Type B pancreatic cell (in vitro differentiated cells): Measurements from ENCODE around the gene CD47. TPM values are rescaled to one million over a fixed set of nuclear protein-coding genes. Genes with fewer than 3 reads are reported as not detected.
A peak's percentile ranks its signal among the peaks of the same experiment; 100 is the strongest.

Experiments
- DNase-seq: peaks from one replicate; pipeline ENCODE4 v3.0.0; 2021; ENCODE audit warnings: mixed read lengths; ENCODE audit not compliant: unreplicated experiment; ENCODE audit errors: extremely low spot score
- H3K27ac Mint-ChIP-seq: 2 replicates; pipeline ENCODE4 v1.8.0; 2021; ENCODE audit warnings: mild to moderate bottlenecking, mixed read lengths
- H3K27me3 Mint-ChIP-seq: 2 replicates; pipeline ENCODE4 v1.8.0; 2021; ENCODE audit warnings: mixed read lengths
- H3K36me3 Mint-ChIP-seq: 2 replicates; pipeline ENCODE4 v1.8.0; 2021; ENCODE audit warnings: mixed read lengths
- H3K4me1 Mint-ChIP-seq: one replicate; pipeline ENCODE4 v1.8.0; 2021; ENCODE audit warnings: mixed read lengths; ENCODE audit not compliant: unreplicated experiment
- H3K4me3 Mint-ChIP-seq: 2 replicates; pipeline ENCODE4 v1.8.0; 2021; ENCODE audit warnings: mild to moderate bottlenecking, mixed read lengths
- H3K9me3 Mint-ChIP-seq: 2 replicates; pipeline ENCODE4 v1.8.0; 2021; ENCODE audit warnings: mixed read lengths
- total RNA-seq: library from RNA; stranded (reverse); gene quantifications from 2 replicates; pipeline ENCODE4 v1.2.1, GENCODE V29; 2021; ENCODE audit warnings: low replicate concordance
- TF ChIP-seq, protein P1 (sequence below): fragments of 200-600 bp; sonication (generic); conservative IDR thresholded peaks from 2 replicates; pipeline ENCODE4 v1.5.0; 2021; ENCODE audit warnings: antibody characterized with exemption, mild to moderate bottlenecking

The CD47 gene
- total RNA-seq, 1 donor from 2014 or later: 113 TPM

DNA sequence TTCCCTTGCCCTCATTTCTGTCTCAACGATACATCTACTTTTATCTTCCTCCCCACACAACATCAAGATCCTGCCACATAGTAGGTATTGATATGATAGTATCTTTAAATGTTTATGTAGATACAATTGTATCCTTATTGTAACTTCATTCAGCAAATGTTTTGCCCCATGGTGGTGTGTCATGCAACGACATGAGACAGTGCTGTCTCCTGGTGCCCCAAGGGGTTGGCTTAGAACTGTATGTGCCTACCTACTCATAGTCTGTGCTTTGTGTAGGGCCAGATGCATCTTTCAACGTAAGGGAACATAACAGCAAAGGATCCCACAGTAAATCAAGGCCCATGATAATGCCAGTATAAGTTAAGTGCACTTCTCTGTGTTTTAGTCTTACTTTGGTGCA lies 2.8 kb upstream of the CD47 start:
- peaks cover 7% of the 10 kb centered on the region for H3K27me3 Mint-ChIP-seq
- TF ChIP-seq, protein P1, sequence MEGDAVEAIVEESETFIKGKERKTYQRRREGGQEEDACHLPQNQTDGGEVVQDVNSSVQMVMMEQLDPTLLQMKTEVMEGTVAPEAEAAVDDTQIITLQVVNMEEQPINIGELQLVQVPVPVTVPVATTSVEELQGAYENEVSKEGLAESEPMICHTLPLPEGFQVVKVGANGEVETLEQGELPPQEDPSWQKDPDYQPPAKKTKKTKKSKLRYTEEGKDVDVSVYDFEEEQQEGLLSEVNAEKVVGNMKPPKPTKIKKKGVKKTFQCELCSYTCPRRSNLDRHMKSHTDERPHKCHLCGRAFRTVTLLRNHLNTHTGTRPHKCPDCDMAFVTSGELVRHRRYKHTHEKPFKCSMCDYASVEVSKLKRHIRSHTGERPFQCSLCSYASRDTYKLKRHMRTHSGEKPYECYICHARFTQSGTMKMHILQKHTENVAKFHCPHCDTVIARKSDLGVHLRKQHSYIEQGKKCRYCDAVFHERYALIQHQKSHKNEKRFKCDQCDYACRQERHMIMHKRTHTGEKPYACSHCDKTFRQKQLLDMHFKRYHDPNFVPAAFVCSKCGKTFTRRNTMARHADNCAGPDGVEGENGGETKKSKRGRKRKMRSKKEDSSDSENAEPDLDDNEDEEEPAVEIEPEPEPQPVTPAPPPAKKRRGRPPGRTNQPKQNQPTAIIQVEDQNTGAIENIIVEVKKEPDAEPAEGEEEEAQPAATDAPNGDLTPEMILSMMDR: no peak
- H3K4me3 Mint-ChIP-seq: peak overlapping the region; percentile 48
- H3K4me1 Mint-ChIP-seq: peaks cover 14% of the 10 kb centered on the region
- H3K27ac Mint-ChIP-seq: no peak overlapping the region
- peaks cover 4% of the 10 kb centered on the region for H3K36me3 Mint-ChIP-seq
- peaks cover 5% of the 10 kb centered on the region for H3K9me3 Mint-ChIP-seq
- no peak for DNase-seq

DNA sequence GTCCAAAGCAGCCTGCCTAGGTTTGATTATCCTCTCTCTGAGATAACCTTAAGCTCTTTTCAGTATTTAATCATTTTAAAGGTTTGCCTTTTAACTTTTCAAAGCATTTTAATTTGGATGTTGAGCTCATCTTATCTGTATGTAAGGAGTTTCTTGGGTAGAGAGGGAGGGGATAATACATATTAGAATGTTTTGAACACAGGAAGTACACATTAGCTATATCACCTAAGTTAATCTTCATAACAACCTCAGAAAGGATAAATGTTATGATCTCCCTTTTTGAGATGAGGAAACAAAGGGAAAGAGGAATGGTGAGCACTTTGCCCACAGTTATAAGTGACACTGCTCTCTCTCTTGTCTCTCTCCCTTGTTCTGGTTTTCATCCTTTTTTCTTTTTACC lies 2.2 kb upstream of the CD47 start:
- peaks cover 17% of the 10 kb centered on the region for H3K4me1 Mint-ChIP-seq

DNA sequence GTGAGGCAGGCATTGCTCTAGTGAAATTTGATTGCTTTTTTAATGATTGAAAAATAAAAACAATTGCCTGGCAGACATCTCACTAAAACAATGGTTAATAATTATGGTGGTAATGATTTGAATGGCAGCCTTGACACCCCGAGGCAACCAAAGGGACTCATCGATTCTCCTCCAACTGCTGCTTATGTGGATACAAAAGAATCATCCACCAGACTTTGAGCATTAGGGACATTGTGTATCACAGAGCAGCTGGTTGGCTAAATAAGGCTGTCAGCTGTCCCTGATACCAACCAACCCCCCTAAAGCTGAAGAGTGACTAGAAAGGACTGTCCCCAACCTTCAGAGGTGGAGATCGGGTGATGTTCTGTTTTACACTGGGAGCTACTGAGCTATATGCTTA lies 1.7 kb upstream of the CD47 start:
- TF ChIP-seq, protein P1: no peak
- DNase-seq: no peak
- peaks cover 5% of the 10 kb centered on the region for H3K9me3 Mint-ChIP-seq
- H3K27ac Mint-ChIP-seq: peak overlapping the region; percentile 83
- H3K36me3 Mint-ChIP-seq: peaks cover 4% of the 10 kb centered on the region
- peaks cover 7% of the 10 kb centered on the region for H3K27me3 Mint-ChIP-seq
- peak overlapping the region; percentile 90 for H3K4me3 Mint-ChIP-seq
- H3K4me1 Mint-ChIP-seq: peaks cover 21% of the 10 kb centered on the region

More for the DNA sequence above, 2.2 kb upstream of the CD47 start:
- Mint-ChIP-seq H3K36me3 (peaks cover 4% of the 10 kb centered on the region), H3K27ac (no peak overlapping the region), H3K27me3 (peaks cover 7% of the 10 kb centered on the region), H3K4me3 (peak overlapping the region; percentile 90), H3K9me3 (peaks cover 5% of the 10 kb centered on the region)
- DNase-seq: no peak
- TF ChIP-seq, protein P1: no peak

DNA sequence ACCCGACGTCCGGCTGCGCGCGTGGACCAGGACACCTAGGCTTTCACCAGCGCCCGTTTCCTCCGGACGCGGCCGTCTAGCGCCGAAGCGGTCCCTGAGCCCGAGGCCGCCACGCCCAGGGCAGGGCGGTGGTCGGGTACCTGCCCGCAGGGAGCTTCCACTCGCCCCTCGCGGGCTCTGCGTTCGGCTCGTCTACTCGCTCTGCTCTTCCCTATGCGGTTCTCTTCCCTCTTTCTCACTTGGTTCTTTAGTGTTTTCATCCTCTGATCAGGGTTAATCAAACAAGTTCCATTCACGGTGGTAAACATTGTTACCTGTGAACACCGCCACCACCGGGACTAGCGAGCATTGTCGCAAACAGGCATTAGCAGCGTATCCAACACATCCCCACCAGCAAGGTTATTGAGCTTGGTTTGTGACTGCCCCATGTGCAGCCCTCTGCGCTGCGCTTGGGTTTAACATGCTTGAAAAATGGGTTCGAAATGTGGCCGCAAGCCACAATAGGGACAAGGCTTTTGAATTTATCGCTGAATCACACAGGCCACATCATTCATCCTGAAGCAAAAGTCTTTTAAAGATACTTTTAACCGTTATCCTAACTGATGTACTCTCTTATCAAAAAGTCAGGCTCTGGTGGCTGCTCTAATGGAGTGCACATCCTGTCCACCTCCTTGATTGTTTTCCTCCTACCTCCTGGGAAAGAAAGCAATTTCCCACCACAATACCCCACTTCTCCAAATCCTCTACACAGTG lies 843 bp upstream of the CD47 start:
- peaks cover 17% of the 10 kb centered on the region for H3K4me1 Mint-ChIP-seq
- peak; percentile 72 for DNase-seq
- H3K36me3 Mint-ChIP-seq: peaks cover 4% of the 10 kb centered on the region
- peaks cover 7% of the 10 kb centered on the region for H3K27me3 Mint-ChIP-seq
- H3K4me3 Mint-ChIP-seq: peak overlapping the region; percentile 90
- peak overlapping the region; percentile 83 for H3K27ac Mint-ChIP-seq
- peaks cover 5% of the 10 kb centered on the region for H3K9me3 Mint-ChIP-seq
- TF ChIP-seq, protein P1: no peak

DNA sequence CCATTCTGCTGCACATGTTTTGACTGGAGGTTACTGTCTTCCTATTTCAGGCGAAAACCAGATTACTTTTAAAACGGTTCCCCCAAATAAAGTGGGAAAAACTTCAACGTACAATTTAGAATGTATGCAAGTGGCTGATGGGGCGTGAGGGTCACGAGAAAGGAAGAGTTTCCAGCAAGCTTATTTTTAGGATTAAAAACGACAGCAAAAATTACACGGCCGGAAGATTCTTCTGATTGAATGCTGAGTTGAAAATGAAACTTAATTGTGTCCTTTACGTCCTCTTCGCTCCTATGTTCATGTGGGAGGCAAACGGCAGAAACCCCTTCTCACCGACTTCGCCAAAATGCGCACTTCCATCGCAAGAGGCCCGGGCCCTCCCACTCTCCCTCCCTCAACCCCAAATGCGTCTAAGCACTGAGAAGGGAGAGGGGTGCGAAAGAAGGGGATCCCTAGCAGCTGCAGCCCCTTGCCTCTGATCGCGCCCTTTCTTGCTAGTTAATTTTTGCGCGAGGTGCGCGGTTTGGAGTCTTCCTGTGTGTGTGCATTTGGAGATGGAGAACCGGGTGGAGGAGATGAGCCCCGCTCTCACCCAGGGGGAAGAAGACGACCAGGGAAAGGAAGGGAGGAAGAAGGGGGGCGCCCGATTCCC lies 656 bp downstream of the CD47 start:
- H3K27me3 Mint-ChIP-seq: peaks cover 7% of the 10 kb centered on the region
- H3K36me3 Mint-ChIP-seq: peaks cover 4% of the 10 kb centered on the region
- H3K4me3 Mint-ChIP-seq: peak overlapping the region; percentile 97
- peak overlapping the region; percentile 87 for H3K27ac Mint-ChIP-seq
- DNase-seq: no peak
- H3K9me3 Mint-ChIP-seq: peaks cover 5% of the 10 kb centered on the region
- TF ChIP-seq, protein P1: no peak
- H3K4me1 Mint-ChIP-seq: peaks cover 10% of the 10 kb centered on the region
